SU-DHL-6 (cell line): ENCODE results near the gene CSF2.

ENCODE experiments used
- H2AFZ ChIP-seq: fragments of 200-600 bp; sonication (generic); 2 replicates; pipeline ENCODE4 v1.6.1; 2014; ENCODE audit warnings: low read depth, mild to moderate bottlenecking, moderate library complexity, mixed read lengths, antibody characterized with exemption, low read length; ENCODE audit not compliant: severe bottlenecking
- H3F3A ChIP-seq: fragments of 200-600 bp; shearing (Covaris generic); 2 replicates; pipeline ENCODE4 v1.6.0; 2016; ENCODE audit warnings: antibody characterized with exemption, mild to moderate bottlenecking; ENCODE audit not compliant: insufficient read depth
- H3K27ac ChIP-seq: fragments of 200-600 bp; sonication (generic); 2 replicates; pipeline ENCODE4 v1.5.1; 2016; ENCODE audit warnings: low read depth, mild to moderate bottlenecking, low read length, moderate library complexity, mixed read lengths
- H3K27me3 ChIP-seq: fragments of 200-600 bp; sonication (generic), shearing (Covaris generic); 2 replicates; pipeline ENCODE4 v1.6.0; 2014; ENCODE audit warnings: mild to moderate bottlenecking, low read length
- H3K36me3 ChIP-seq: fragments of 200-600 bp; sonication (generic); 2 replicates; pipeline ENCODE4 v1.6.1; 2014; ENCODE audit warnings: mild to moderate bottlenecking, low read length, mixed read lengths
- H3K4me2 ChIP-seq: fragments of 300-600, 200-600 bp; shearing (Covaris generic), sonication (generic); 2 replicates; pipeline ENCODE4 v1.6.0; 2014; ENCODE audit warnings: low read length, low read depth, mild to moderate bottlenecking; ENCODE audit not compliant: poor library complexity, severe bottlenecking
- H3K4me3 ChIP-seq: fragments of 200-600 bp; sonication (generic); 2 replicates; pipeline ENCODE4 v1.5.1; 2014; ENCODE audit warnings: antibody characterized with exemption, low read length, mild to moderate bottlenecking, mixed read lengths; ENCODE audit not compliant: insufficient read depth, poor library complexity, severe bottlenecking
- H3K79me2 ChIP-seq: fragments of 200-600 bp; sonication (generic); 2 replicates; pipeline ENCODE4 v1.6.1; 2014; ENCODE audit warnings: mild to moderate bottlenecking, low read length, moderate library complexity; ENCODE audit not compliant: insufficient read depth
- H3K9ac ChIP-seq: fragments of 200-600 bp; sonication (generic); 2 replicates; pipeline ENCODE4 v1.7.0; 2014; ENCODE audit warnings: mild to moderate bottlenecking, low read length
- H3K9me2 ChIP-seq: fragments of 200-600 bp; sonication (generic); replicated peaks from 2 replicates; pipeline ENCODE4 v1.6.1; 2014; ENCODE audit warnings: low read length; ENCODE audit not compliant: insufficient read depth
- H3K9me3 ChIP-seq: fragments of 200-600 bp; sonication (generic); 2 replicates; pipeline ENCODE4 v1.6.1; 2014; ENCODE audit warnings: low read length, mixed read lengths; ENCODE audit not compliant: insufficient read depth
- H4K20me1 ChIP-seq: fragments of 200-600 bp; sonication (generic); 2 replicates; pipeline ENCODE4 v1.6.1; 2014; ENCODE audit warnings: low read depth, mild to moderate bottlenecking, antibody characterized with exemption, low read length, moderate library complexity, mixed read lengths
- EZH2phosphoT487 ChIP-seq: fragments of 200-600 bp; sonication (generic), shearing (Covaris generic); conservative IDR thresholded peaks from 2 replicates; pipeline ENCODE4 v1.6.1; 2018; ENCODE audit warnings: mild to moderate bottlenecking, antibody characterized with exemption, low read length, moderate library complexity, mixed read lengths
- TF ChIP-seq, protein P1 (sequence below): fragments of 200-600 bp; sonication (generic); IDR thresholded peaks from one replicate; pipeline ENCODE4 v1.5.1; 2017; ENCODE audit warnings: antibody characterized with exemption, mild to moderate bottlenecking, low read length, moderate library complexity; ENCODE audit not compliant: insufficient read depth, poor library complexity, severe bottlenecking

CSF2 gene

DNA sequence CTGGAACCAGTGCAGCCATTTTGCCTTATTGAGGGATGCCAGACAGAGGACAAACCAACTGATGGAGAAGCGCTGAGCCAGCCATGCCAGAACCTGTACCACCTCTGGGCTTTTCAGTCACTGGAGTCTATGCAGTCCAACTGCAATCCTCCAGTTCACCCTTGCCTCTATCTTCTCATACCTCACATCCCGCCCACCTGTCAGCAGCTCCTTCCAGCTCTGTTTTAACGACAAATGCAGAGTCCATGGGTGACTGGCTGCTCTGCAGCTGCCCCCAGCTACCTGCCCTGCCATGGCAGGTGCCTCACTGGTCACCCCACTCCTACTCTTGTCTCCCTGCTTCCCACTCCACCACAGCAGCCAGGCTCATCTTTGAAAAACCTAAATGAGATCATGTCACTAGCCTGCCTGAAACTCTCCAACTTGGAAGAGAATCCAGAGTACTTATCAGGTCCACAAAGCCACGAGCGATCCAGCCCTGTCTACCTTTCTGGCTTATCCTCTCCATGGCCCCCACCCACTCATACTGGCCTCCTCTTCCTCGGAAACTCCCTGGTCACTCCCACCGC is 48.1 kb upstream of the CSF2 start:
- H3K27me3 ChIP-seq = no peaks in the 10 kb centered on the region
- no peaks in the 10 kb centered on the region for H3K36me3 ChIP-seq
- no peaks in the 10 kb centered on the region for H4K20me1 ChIP-seq
- no peak for TF ChIP-seq EZH2phosphoT487
- TF ChIP-seq, protein P1, sequence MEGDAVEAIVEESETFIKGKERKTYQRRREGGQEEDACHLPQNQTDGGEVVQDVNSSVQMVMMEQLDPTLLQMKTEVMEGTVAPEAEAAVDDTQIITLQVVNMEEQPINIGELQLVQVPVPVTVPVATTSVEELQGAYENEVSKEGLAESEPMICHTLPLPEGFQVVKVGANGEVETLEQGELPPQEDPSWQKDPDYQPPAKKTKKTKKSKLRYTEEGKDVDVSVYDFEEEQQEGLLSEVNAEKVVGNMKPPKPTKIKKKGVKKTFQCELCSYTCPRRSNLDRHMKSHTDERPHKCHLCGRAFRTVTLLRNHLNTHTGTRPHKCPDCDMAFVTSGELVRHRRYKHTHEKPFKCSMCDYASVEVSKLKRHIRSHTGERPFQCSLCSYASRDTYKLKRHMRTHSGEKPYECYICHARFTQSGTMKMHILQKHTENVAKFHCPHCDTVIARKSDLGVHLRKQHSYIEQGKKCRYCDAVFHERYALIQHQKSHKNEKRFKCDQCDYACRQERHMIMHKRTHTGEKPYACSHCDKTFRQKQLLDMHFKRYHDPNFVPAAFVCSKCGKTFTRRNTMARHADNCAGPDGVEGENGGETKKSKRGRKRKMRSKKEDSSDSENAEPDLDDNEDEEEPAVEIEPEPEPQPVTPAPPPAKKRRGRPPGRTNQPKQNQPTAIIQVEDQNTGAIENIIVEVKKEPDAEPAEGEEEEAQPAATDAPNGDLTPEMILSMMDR = no peak
- no peak overlapping the region for H3K4me3 ChIP-seq
- no peak overlapping the region for H2AFZ ChIP-seq
- H3K27ac ChIP-seq = no peak overlapping the region
- no peak overlapping the region for H3K9ac ChIP-seq
- no peak overlapping the region for H3K4me2 ChIP-seq
- no peaks in the 10 kb centered on the region for H3K79me2 ChIP-seq
- no peaks in the 10 kb centered on the region for H3F3A ChIP-seq
- no peaks in the 10 kb centered on the region for H3K9me2 ChIP-seq
- no peaks in the 10 kb centered on the region for H3K9me3 ChIP-seq

DNA sequence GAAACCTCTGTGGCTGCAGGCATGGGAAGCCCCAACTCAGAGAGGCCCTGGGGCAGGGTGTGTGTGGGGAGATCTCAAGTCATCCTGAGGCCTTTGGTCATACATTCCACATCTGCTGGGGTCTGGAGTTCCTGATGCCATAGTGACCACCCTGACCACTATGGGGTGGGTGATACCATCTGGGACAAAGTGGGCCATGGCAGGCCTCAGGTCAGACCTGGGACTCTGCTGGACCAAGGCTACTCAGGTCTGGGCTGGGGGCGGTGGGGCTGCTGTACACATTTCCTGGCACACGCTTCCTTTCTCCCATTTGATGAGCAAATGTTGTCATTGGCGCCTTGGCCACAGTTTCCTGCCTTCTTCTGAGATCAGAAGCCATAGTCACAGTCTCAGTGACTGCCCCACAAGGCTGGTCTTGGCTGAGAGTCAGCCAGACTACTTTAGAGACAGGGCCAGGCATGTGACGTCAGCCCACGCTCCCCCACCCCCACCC is 47.0 kb upstream of the CSF2 start:
- TF ChIP-seq EZH2phosphoT487 = no peak
- TF ChIP-seq, protein P1 = no peak
- H3K9me2 ChIP-seq = no peaks in the 10 kb centered on the region
- H3K79me2 ChIP-seq = no peaks in the 10 kb centered on the region

DNA sequence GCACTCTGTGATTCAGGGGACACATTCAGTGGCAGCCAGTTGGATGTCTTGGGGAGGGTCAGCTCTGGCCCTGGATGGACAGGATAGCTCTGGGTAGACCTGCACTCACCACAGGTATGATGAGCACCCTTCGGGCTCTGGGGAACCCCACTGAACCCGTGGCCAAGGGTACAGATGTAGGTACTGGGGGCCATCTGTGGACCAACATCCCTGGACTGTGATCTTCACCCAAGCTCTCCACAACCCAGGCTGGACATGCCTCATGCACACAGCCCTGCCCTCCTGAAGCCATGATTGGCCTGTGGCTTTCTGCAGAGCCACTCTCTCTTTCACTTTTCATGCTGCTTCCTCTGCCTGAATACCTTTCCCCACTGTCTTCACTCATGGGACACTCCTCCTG is 46.6 kb upstream of the CSF2 start:
- H3K9me3 ChIP-seq = no peaks in the 10 kb centered on the region
- H3K4me3 ChIP-seq = no peak overlapping the region
- H3K27me3 ChIP-seq = no peaks in the 10 kb centered on the region
- no peaks in the 10 kb centered on the region for H3F3A ChIP-seq
- H4K20me1 ChIP-seq = no peaks in the 10 kb centered on the region
- no peaks in the 10 kb centered on the region for H3K36me3 ChIP-seq
- no peak for TF ChIP-seq EZH2phosphoT487
- TF ChIP-seq, protein P1 = no peak
- H3K79me2 ChIP-seq = no peaks in the 10 kb centered on the region
- H2AFZ ChIP-seq = no peak overlapping the region
- H3K27ac ChIP-seq = no peak overlapping the region
- H3K4me2 ChIP-seq = no peak overlapping the region
- no peak overlapping the region for H3K9ac ChIP-seq
- no peaks in the 10 kb centered on the region for H3K9me2 ChIP-seq

More for the DNA sequence above, 47.0 kb upstream of the CSF2 start:
- Histone ChIP-seq H3K9me3 (no peaks in the 10 kb centered on the region), H3K9ac (no peak overlapping the region), H3K4me3 (no peak overlapping the region), H3K4me2 (no peak overlapping the region), H3K36me3 (no peaks in the 10 kb centered on the region), H2AFZ (no peak overlapping the region), H3K27me3 (no peaks in the 10 kb centered on the region), H3F3A (no peaks in the 10 kb centered on the region), H4K20me1 (no peaks in the 10 kb centered on the region), H3K27ac (no peak overlapping the region)
